Stimulated activated naive CD4-positive, alpha-beta T cell treated with Interleukin-2 at 50 U/mL for 16 hours (primary cell): ENCODE measurements around the gene CXCR1.
"Not testable (repeated sequence)": the region's sequence is repeated elsewhere in the genome, so short reads cannot be mapped to it uniquely, and the experiment has no call there.

Source experiments
- DNase-seq: peaks from one replicate; lab custom pipeline; 2025; lab: John Stamatoyannopoulos, UW

Gene CXCR1

DNA sequence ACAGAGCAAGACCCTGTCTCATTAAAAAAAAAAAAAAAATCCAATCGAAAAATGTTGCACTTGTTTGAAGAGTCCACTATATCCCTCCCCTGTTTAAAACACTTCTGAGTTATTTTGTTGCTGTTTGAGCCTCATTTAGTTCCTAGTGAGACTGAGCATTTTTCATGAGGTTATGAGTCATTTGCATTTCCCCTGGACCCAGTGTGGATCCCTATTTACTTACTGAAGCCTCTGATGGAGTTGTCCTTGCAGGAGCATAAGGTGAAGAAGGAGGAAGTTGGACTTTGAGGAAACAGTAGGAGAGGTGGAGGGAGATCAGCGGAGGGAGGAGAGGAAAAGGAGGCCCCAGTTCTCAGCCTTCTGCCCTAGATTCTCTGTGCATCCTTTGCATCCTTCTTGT, 5.1 kb downstream of the CXCR1 start:
- no peak for DNase-seq

DNA sequence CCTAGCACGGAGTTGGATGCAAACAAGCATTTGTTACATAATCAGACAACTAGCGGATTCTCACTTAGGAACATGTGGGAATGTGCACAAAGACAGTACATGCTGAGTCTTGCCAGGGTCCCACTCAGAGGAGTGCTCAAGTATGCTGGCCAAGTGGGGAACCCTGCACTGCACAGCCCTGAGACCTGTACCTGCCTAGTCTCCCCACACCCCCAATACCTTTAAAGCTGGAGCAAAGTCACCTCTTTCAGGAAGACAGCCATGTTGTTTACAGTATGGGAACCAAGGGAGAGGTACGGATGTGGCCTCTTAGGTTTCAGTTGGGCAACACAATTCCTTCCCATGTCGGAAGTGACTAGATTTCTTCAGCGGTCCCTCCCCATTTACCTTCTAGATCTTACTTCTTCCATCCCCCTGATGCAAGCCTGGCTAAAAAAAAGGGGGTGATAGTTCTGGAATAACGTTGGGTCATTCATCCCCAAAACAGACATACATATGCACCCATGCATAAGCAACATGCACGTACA, 10.7 kb downstream of the CXCR1 start:
- no peak for DNase-seq

GRCh38 chr2:218152777-218153176, 14.0 kb downstream of the CXCR1 start:
- DNase-seq = no peak

GRCh38 chr2:218152172-218152571, 14.6 kb downstream of the CXCR1 start:
- DNase-seq = no peak

DNA sequence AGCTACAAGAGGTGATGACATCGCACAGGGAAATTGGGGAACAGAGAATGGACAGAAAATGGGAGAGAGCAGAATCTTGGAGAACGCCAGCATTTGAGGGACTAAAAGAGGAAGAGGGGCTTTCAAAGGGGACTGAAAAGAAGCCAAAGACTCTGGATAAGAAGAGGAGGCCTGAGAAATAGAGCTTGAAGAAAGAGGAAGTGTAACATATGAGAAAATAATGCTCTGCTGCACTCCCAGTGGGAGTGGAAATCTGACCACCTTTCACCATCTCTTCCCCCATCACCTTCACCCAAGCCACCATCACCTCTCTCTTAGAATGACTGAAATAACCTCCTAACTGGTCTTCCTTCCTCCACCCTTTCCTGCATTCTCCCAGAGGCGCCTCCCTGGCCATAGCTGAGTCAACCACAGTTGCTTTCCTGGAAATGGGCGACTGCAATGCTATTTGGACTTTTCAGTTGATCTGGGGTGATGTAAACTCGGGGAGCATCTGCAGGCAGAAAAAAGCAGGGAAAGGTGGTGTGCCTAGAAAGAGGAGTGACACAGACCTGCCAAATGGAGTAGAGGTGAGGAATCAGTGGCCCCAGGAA, 16.8 kb downstream of the CXCR1 start:
- DNase-seq = no peak

DNA sequence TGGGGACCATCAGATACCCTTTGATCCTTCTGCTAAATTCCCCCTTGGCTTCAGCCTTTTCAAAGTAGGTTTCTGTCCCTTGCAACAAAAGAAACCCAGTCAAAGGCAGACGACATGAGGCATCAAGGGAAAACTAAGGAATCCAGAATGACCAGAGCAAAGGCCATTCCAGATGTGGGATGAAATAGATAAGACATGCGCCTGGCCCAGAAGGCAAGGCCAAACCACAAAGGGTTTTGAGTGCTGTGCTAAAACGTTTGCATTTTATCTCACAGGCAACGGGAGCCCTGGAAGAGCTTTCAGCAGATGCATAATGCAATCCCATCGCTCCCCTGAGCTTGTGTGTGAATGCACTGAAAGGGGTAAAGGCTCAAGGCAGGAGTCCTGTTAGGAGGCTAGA, 17.7 kb downstream of the CXCR1 start:
- no peak for DNase-seq

DNA sequence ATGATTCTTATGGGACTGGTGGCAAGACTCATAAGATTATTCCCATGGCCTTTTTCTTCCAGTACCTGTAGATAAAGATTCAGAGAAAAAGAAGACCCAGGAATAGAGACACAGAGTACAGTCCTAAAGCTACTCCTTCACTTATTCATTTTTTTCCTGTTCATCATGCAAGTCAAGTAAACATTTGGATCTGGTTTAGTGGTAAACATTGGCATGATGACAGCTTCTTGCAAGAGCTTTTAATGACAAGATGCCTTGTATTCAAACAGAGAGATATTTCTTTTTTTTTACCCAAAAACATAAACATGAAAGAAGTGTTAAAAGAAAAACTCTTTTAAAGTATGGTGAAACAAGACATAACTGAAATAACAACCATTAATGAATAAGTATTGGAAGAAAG, 20.7 kb downstream of the CXCR1 start:
- no peak for DNase-seq

GRCh38 chr2:218145124-218145523, 21.6 kb downstream of the CXCR1 start:
- DNase-seq = no peak

DNA sequence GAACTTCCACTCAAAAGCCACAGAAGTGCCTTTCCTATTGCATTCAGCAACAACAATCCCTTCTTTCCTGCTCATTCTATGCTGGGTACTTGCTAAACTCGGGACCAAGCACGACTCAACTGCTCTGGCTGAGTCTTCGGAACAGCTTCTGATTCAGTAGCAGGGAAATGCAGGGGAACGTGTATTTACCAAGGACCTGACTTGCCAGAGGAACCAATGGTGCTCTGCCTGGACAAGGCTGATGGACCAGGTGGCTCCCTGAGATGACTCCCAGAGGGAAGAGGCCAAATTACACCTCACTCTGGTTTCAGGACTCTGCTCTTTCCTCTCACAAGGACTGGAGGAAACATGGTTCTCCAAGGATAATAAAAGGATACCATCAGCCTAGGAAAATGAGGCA, 28.7 kb downstream of the CXCR1 start:
- no peak for DNase-seq

GRCh38 chr2:218137514-218137913, 29.2 kb downstream of the CXCR1 start:
- no peak for DNase-seq

DNA sequence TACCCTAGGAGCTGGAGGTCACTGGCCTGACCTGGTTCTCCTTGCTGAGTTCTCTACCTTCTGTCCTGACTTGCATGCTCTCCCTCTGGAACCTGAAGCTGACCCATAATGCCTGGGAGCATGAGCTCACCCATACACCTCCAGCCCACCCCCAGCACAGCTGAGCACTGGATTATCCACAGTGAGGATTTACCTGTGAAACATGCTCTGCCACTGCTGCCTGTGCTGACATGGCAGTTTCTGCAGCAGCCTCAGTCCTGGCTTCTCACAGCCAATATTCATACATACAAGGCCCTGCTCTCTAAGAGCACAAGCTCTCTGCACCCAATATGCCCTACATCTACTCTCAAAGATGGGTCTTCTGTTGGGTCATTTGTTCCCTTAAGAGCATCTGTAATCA, 35.9 kb downstream of the CXCR1 start:
- DNase-seq = no peak

GRCh38 chr2:218130377-218130776, 36.4 kb downstream of the CXCR1 start:
- no peak for DNase-seq

- no peak for DNase-seq
These were observed 37.2 kb downstream of the CXCR1 start for GRCh38 chr2:218129458-218130135.

GRCh38 chr2:218128781-218129457, 37.8 kb downstream of the CXCR1 start:
- no peak for DNase-seq

DNA sequence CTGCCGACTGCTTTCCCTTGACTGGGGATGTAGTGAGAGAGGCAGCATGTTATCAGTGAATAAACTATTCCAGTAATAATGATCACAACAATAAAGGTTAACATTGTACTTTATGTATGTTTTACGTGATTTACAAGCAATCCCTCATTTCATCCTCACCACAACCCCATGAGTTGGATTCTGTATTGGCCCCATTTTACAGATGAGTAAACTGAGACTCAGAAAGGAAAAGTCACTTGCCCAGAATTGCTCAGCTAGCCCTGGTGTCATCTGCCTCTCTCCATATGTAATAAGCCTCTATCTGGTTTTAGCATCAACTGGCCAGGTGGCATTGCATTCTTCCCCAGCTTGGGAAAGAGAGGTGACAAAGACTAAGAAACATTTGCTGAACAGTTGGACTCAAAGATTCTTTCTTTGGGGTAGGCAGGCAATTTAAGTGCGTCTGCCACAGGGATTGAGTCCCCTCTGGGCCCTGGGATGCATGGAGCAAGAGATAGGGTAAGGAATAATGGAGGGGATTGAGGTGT, 38.8 kb downstream of the CXCR1 start:
- no peak for DNase-seq

GRCh38 chr2:218125626-218126080, 41.1 kb downstream of the CXCR1 start, which contains the start of gene CXCR2:
TSS of gene CXCR2 (plus strand) at chr2:218126028. CDS start at chr2:218134802, 8,774 bp downstream.
- DNase-seq = no peak

DNA sequence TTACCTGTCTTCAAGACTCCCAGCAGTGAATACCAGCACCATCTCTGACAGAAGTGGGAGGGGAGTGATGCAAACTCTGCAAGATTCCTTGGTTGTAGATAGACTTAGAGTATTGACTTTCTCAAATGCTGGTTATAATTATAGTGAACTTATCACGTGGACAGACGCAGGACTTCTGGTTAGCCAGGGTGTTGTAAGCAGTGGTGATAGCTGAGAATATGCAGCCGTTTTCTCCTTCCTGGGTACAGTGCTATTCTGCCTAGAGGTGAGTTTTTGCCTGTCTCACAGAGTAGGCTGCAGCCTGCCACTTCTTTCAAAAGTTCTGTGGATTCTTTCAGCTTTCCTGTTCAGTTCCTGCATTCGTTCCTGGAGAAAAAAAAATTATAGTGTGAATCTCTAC, 41.7 kb downstream of the CXCR1 start:
- DNase-seq = no peak

GRCh38 chr2:218123986-218124385, 42.8 kb downstream of the CXCR1 start:
- DNase-seq = no peak

DNA sequence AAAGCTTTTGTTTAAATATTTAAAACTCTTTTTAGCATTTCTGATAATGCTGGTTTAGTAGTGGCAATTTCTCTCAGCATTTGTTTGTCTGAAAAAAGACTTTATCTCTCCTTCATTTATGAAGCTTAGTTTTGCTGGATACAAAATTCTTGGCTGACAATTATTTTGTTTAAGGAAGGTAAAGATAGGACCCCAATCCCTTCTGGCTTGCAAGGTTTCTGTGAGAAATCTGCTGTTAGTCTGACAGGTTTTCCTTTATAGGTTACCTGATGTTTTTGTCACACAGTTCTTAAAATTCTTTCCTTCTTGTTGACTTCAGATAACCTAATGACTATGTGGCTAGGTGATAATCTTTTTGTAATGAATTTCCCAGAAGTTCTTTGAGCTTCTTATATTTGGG, 44.5 kb downstream of the CXCR1 start:
- DNase-seq = not testable (repeated sequence)

DNA sequence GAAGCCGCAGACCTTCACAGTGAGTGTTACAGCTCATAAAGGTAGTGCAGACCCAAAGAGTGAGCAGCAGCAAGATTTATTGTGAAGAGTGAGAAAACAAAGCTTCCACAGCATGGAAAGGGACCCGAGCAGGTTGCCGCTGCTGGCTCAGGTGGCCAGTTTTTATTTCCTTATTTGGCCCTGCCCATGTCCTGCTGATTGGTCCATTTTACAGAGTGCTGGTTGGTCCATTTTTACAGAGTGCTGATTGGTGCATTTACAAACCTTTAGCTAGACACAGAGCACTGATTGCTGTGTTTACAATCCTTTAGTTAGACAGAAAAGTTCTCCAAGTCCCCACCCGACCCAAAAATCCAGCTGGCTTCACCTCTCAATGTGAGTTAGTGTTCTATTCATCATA, 45.0 kb downstream of the CXCR1 start:
- not testable (repeated sequence) for DNase-seq
